ENCODE measurements around the gene SPO11.

GRCh38 chr20:57317316-57317788 is 12.3 kb upstream of the SPO11 start:
- TF ChIP-seq, protein P1, sequence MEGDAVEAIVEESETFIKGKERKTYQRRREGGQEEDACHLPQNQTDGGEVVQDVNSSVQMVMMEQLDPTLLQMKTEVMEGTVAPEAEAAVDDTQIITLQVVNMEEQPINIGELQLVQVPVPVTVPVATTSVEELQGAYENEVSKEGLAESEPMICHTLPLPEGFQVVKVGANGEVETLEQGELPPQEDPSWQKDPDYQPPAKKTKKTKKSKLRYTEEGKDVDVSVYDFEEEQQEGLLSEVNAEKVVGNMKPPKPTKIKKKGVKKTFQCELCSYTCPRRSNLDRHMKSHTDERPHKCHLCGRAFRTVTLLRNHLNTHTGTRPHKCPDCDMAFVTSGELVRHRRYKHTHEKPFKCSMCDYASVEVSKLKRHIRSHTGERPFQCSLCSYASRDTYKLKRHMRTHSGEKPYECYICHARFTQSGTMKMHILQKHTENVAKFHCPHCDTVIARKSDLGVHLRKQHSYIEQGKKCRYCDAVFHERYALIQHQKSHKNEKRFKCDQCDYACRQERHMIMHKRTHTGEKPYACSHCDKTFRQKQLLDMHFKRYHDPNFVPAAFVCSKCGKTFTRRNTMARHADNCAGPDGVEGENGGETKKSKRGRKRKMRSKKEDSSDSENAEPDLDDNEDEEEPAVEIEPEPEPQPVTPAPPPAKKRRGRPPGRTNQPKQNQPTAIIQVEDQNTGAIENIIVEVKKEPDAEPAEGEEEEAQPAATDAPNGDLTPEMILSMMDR (IDR thresholded peaks at IDR 0.05), result no peak
- no peak for TF ChIP-seq POLR2A (IDR thresholded peaks at IDR 0.05)

Measured in right lobe of liver (tissue), 4 donors.